Measurements from ENCODE around the gene ERH.
"Not testable (repeated sequence)": the region's sequence is repeated elsewhere in the genome, so short reads cannot be mapped to it uniquely, and the experiment has no call there.

ERH gene

GRCh38 chr14:69398053-69398817 is at the start of gene ERH, which contains the start of gene SLC39A9:
ERH (minus strand) TSS chr14:69398299; CDS start chr14:69398233, 66 bp downstream.
SLC39A9 (plus strand) TSS chr14:69398692; CDS start chr14:69399370, 678 bp downstream.
- DNase-seq (ENCODE audit: low read depth, low spot score) = peak; percentile 94

GRCh38 chr14:69443296-69443805 is 45.3 kb upstream of the ERH start:
- DNase-seq (ENCODE audit: low read depth, low spot score) = no peak

- no peak for DNase-seq (ENCODE audit: low read depth, low spot score)
Observed at GRCh38 chr14:69441948-69442347, 43.8 kb upstream of the ERH start.

- DNase-seq (ENCODE audit: low read depth, low spot score) = no peak
Observed at GRCh38 chr14:69439521-69440270, 41.6 kb upstream of the ERH start.

- DNase-seq (ENCODE audit: low read depth, low spot score) = no peak
Observed at GRCh38 chr14:69432364-69432763, 34.3 kb upstream of the ERH start.

- DNase-seq (ENCODE audit: low read depth, low spot score) = no peak
Observed at GRCh38 chr14:69430306-69430939, 32.3 kb upstream of the ERH start.

- DNase-seq (ENCODE audit: low read depth, low spot score) = no peak
Observed at GRCh38 chr14:69429643-69430042, 31.5 kb upstream of the ERH start.

- DNase-seq (ENCODE audit: low read depth, low spot score) = no peak
Observed at GRCh38 chr14:69428289-69428998, 30.3 kb upstream of the ERH start.

GRCh38 chr14:69427596-69427995 is 29.5 kb upstream of the ERH start:
- DNase-seq (ENCODE audit: low read depth, low spot score) = no peak

GRCh38 chr14:69424149-69424923 is 26.2 kb upstream of the ERH start:
- DNase-seq (ENCODE audit: low read depth, low spot score) = no peak

GRCh38 chr14:69423279-69423678 is 25.2 kb upstream of the ERH start:
- DNase-seq (ENCODE audit: low read depth, low spot score) = no peak

- not testable (repeated sequence) for DNase-seq (ENCODE audit: low read depth, low spot score)
Observed at GRCh38 chr14:69416087-69416486, 18.0 kb upstream of the ERH start.

- no peak for DNase-seq (ENCODE audit: low read depth, low spot score)
Observed at GRCh38 chr14:69413483-69413882, 15.4 kb upstream of the ERH start.

GRCh38 chr14:69408331-69408960 is 10.3 kb upstream of the ERH start:
- DNase-seq (ENCODE audit: low read depth, low spot score) = no peak

- DNase-seq (ENCODE audit: low read depth, low spot score) = no peak
Observed at GRCh38 chr14:69405762-69406161, 7.7 kb upstream of the ERH start.

- no peak for DNase-seq (ENCODE audit: low read depth, low spot score)
Observed at GRCh38 chr14:69404883-69405282, 6.8 kb upstream of the ERH start.

GRCh38 chr14:69404478-69404877 is 6.4 kb upstream of the ERH start:
- DNase-seq (ENCODE audit: low read depth, low spot score) = no peak

- no peak for DNase-seq (ENCODE audit: low read depth, low spot score)
Observed at GRCh38 chr14:69401841-69402240, 3.7 kb upstream of the ERH start.

GRCh38 chr14:69400154-69400553 is 2.1 kb upstream of the ERH start:
- DNase-seq (ENCODE audit: low read depth, low spot score) = no peak

GRCh38 chr14:69399750-69400149 is 1.7 kb upstream of the ERH start:
- no peak for DNase-seq (ENCODE audit: low read depth, low spot score)
